Lower leg skin (tissue), 3 donors: Measurements from ENCODE around the gene INKA2.

ENCODE experiments used
- CTCF ChIP-seq, 3 donors: fragments of 450-650 bp; IDR thresholded peaks; one replicate each; pipeline ENCODE4 v1.5.1; 2016; ENCODE audit warnings: antibody characterized with exemption in 3 of 3, mild to moderate bottlenecking in 3 of 3, moderate library complexity in 2 of 3
- POLR2A ChIP-seq, 2 donors: fragments of 450-650 bp; IDR thresholded peaks; one replicate each; pipeline ENCODE4 v1.6.1; 2016 to 2017; ENCODE audit warnings: antibody characterized with exemption in 2 of 2, mild to moderate bottlenecking in 1 of 2, moderate library complexity in 1 of 2

- no peak for TF ChIP-seq CTCF (IDR thresholded peaks at IDR 0.05)
- no peak for TF ChIP-seq POLR2A (IDR thresholded peaks at IDR 0.05)
Observed at GRCh38 chr1:111704240-111704639, 35.0 kb downstream of the INKA2 start.
